T-helper 2 cell treated with Interferon-gamma antibody and Interleukin-4, amounts not matched to agents 5 μg/mL and 100 μg/mL, for 36 hours (primary cell): ENCODE data around the gene EDDM13.
A peak's percentile ranks its signal among the peaks of the same experiment; 100 is the strongest.

Experiments used
- DNase-seq: peaks from one replicate; pipeline ENCODE4 v3.0.0; 2021; ENCODE audit warnings: low spot score
- H3K27ac Mint-ChIP-seq: one replicate; pipeline ENCODE4 v1.8.0; 2021; ENCODE audit warnings: mild to moderate bottlenecking, mixed read lengths
- H3K27me3 Mint-ChIP-seq: one replicate; pipeline ENCODE4 v1.8.0; 2021; ENCODE audit warnings: low read depth, mixed read lengths
- H3K36me3 Mint-ChIP-seq: one replicate; pipeline ENCODE4 v1.8.0; 2021; ENCODE audit warnings: low read depth, mixed read lengths
- H3K4me1 Mint-ChIP-seq: one replicate; pipeline ENCODE4 v1.8.0; 2021; ENCODE audit warnings: low read depth, mixed read lengths
- H3K4me3 Mint-ChIP-seq: one replicate; pipeline ENCODE4 v1.8.0; 2022; ENCODE audit warnings: mild to moderate bottlenecking, moderate library complexity, mixed read lengths
- H3K9me3 Mint-ChIP-seq: one replicate; pipeline ENCODE4 v1.8.0; 2021; ENCODE audit warnings: mixed read lengths

The EDDM13 gene

DNA sequence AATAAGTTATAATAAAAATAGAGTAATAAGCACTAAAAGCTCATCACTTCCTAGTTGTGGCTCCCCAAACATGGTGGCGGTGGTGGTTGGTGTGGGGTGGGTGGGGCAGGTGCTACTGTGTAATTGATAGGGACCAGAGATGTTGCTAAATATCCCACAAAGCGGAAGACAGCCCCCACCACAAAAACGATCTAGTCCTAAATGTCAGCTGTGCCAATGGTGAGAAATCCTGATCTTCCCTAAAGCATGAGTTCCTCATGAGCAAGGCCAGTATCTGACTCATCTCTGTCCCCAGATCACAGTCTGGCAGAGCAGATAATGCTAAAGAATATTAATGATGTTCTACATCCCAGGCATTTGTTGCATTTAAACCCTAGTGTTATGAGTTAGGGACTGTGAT is 1.9 kb upstream of the EDDM13 start:
- Mint-ChIP-seq H3K27me3 (no peaks in the 10 kb centered on the region), H3K4me1 (no peaks in the 10 kb centered on the region), H3K4me3 (no peak overlapping the region), H3K27ac (no peak overlapping the region), H3K36me3 (no peaks in the 10 kb centered on the region), H3K9me3 (no peaks in the 10 kb centered on the region)
- DNase-seq = no peak

DNA sequence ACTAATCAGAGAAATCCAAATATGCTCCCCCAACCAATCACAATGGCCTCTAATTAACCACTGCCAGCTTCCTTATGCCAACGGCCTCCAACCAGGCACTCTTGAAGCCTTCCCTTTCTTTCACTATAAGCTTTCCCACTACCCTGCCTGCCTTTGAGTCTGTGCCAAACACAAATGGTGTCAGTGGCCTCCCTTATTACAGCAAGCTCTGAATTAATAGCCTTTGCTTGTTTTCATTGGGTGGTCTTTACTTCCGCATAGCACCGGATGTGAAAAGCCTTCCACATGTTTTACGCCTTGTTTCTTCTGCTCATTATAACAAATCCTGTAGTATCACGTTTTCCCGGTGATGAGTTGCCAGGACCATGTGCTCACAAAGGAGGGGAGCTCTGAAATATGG is 1.4 kb upstream of the EDDM13 start:
- Mint-ChIP-seq H3K9me3 (no peaks in the 10 kb centered on the region), H3K27me3 (no peaks in the 10 kb centered on the region), H3K27ac (no peak overlapping the region), H3K4me1 (no peaks in the 10 kb centered on the region), H3K4me3 (no peak overlapping the region), H3K36me3 (no peaks in the 10 kb centered on the region)
- no peak for DNase-seq

DNA sequence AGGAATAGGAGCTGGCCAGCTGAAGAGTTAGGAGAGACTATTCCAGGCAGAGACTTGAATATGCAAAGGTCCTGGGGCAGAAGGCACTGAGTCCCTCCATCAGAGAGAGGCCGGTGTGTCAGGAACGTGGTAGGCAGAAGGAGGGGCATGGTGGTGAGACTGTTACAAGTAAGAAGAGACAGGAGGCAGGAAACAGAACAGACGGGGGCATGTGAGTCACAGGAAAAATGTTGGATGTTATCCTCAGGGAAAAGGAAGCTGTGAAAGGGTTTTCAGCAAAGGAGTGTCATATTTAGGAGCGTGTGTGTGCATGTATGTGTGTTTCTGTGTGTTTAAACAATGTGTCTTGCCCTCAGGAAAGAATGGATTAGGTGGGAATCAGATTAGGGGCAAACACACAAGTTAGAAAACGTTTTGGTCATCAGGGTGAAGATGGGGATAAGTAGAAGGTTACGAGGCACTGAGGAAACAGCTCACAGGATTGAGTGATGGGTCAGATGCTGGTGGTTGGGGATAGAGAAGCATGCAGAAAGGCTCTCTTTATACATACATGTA is 1.1 kb downstream of the EDDM13 start:
- Mint-ChIP-seq H3K9me3 (no peaks in the 10 kb centered on the region), H3K4me1 (no peaks in the 10 kb centered on the region), H3K4me3 (no peak overlapping the region), H3K27me3 (no peaks in the 10 kb centered on the region), H3K27ac (no peak overlapping the region), H3K36me3 (no peaks in the 10 kb centered on the region)
- no peak for DNase-seq

DNA sequence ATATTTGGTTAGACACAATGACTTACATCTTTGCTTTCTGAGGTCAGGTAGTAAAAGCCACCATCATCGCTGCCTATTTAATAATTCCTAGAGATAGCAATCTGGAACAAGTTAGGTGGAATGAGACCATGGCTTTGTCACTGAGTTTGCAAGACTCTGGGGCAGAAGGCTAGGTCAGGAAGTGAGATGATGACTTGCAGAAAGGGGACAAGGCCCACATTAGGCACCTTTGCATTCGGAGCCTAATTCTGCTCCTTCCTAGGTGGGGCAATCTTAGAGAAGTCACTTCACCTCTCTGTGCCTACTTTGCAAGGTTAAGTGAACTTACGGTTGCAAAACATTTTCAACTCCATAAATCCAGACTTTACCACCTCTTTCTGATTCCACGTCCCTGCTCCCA is 10.3 kb downstream of the EDDM13 start:
- Mint-ChIP-seq H3K36me3 (no peaks in the 10 kb centered on the region), H3K4me1 (no peaks in the 10 kb centered on the region), H3K27ac (no peak overlapping the region), H3K9me3 (no peaks in the 10 kb centered on the region), H3K27me3 (no peaks in the 10 kb centered on the region), H3K4me3 (no peak overlapping the region)
- DNase-seq = no peak

DNA sequence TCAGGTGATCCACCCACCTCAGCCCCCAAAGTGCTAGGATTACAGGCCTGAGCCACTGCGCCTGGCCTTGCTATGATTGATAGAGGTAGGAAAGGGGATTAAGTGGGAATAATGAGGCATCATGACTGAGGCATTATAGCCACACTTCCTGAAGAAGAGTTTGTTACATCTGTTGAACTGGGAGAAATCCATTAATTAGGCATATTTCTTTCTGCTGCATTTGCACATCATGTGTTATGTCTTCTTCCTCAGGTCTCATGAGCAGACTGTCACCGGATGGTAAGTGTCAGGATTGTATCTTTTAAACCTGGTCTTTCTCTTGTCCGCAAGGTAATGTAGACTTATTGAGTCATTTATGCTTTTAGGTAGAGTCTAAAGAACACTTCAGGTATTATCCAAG is 12.2 kb downstream of the EDDM13 start:
- H3K9me3 Mint-ChIP-seq = no peaks in the 10 kb centered on the region
- H3K27ac Mint-ChIP-seq = no peak overlapping the region
- H3K4me3 Mint-ChIP-seq = no peak overlapping the region
- no peaks in the 10 kb centered on the region for H3K27me3 Mint-ChIP-seq
- DNase-seq = no peak
- no peaks in the 10 kb centered on the region for H3K36me3 Mint-ChIP-seq
- H3K4me1 Mint-ChIP-seq = no peaks in the 10 kb centered on the region

DNA sequence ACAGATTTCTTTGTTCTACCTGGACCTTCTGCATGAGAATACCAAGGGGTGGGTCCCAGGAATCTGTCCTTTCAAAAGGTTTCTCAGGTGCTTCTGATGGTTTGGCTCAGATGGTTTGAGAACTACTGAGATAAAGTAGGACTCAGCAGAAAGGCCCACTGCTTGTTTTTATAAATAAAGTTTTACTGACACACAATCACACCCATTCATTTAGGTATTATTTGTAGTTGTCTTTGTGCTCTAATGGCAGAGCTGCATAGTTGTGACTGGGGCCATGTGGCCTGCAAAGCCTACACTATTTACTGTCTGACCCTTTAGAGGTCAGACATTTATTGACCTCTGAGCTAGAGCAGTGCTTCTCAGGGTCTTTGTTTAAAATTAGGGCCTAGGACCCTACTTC is 17.6 kb downstream of the EDDM13 start:
- Mint-ChIP-seq H3K4me3 (no peak overlapping the region), H3K27me3 (no peaks in the 10 kb centered on the region), H3K4me1 (no peaks in the 10 kb centered on the region), H3K27ac (no peak overlapping the region), H3K9me3 (peaks cover 4% of the 10 kb centered on the region), H3K36me3 (peaks cover 7% of the 10 kb centered on the region)
- DNase-seq = no peak

DNA sequence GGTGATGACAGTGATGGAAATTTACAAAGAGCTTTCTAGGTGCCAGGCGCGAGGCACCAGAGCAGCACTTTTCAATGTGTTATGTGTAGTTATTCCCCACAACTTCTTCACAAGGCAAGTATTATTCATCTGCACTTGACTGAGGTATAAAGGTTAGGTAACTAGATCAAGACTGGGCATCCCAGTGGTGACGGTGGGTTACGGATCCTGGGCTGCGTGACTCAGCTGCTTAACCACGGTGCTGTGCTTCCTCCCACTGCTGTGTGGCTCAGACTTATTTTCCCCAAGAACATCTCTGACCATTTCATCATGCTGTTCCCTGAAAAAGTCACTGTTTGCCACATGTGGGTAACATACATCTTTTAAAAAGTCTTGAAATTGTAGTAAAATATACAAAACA is 19.3 kb downstream of the EDDM13 start:
- no peaks in the 10 kb centered on the region for H3K27me3 Mint-ChIP-seq
- no peaks in the 10 kb centered on the region for H3K4me1 Mint-ChIP-seq
- peaks cover 7% of the 10 kb centered on the region for H3K36me3 Mint-ChIP-seq
- no peak for DNase-seq
- peaks cover 4% of the 10 kb centered on the region for H3K9me3 Mint-ChIP-seq
- H3K4me3 Mint-ChIP-seq = no peak overlapping the region
- H3K27ac Mint-ChIP-seq = no peak overlapping the region

DNA sequence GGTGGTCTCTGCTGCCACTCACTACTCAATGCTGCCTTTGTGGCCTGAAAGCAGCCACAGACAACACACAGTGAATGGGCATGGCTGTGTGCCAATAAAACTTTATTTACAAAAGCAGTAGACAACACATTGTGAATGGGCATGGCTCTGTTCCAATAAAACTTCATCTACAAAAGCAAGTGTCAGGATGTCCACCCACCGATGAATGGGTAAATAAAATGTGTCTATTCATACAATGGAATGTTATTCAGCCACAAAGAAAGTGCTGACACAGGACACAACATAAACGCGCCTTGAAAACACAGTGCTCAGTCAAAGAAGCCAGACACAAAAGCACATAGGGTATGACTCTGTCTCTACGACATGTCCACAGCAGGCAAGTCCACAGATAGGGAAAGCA is 22.0 kb downstream of the EDDM13 start:
- H3K27me3 Mint-ChIP-seq = no peaks in the 10 kb centered on the region
- peaks cover 7% of the 10 kb centered on the region for H3K36me3 Mint-ChIP-seq

DNA sequence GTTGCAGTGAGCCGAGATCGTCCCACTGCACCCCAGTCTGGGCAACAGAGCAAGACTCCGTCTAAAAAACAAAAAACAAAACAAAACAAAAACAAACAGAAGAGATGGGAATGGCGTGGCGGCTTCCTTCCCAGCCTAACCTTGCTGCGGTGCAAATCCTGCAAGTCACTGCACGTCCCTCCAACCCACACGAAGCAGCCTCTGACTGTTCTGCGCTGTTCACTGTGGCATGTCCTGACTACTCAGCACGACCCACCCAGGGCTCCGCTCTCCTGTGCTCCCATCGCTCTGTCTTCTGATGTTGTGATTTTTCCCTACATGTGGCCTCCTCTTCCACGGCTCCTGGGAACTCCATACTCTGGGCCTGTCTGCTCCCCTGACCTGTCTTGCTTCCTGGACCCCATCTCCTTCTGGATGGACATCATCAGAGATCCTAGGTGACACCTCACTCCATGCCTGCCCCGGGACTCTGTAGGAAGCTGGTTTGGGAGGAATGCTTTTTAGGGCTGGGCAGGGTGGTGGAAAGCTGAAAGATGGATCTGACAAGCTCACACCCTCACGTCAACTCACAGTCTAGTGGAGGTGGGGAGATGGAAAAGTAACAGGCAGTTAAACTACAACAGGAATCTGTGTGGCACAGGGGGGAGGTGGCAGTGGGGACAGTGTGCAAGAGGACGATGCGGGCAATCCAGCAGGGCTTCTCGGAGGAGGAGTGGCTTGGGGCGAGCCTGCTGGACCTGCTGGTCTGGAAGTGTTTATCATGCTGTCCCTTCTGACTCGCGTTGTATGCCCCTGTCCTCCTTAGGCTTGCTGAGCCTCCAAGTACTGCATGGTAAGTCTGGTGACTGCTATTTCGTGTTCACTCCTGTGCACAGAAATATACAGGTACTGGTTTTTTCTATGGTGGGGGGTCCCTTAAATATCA is 23.2 kb downstream of the EDDM13 start:
- Mint-ChIP-seq H3K27ac (no peak overlapping the region), H3K4me3 (no peak overlapping the region), H3K9me3 (peaks cover 4% of the 10 kb centered on the region), H3K27me3 (no peaks in the 10 kb centered on the region), H3K36me3 (peaks cover 7% of the 10 kb centered on the region), H3K4me1 (peaks cover 1% of the 10 kb centered on the region)
- DNase-seq = no peak

More for the DNA sequence above, 22.0 kb downstream of the EDDM13 start:
- Mint-ChIP-seq H3K4me1 (no peaks in the 10 kb centered on the region), H3K27ac (no peak overlapping the region), H3K4me3 (no peak overlapping the region), H3K9me3 (peaks cover 4% of the 10 kb centered on the region)
- DNase-seq = no peak

DNA sequence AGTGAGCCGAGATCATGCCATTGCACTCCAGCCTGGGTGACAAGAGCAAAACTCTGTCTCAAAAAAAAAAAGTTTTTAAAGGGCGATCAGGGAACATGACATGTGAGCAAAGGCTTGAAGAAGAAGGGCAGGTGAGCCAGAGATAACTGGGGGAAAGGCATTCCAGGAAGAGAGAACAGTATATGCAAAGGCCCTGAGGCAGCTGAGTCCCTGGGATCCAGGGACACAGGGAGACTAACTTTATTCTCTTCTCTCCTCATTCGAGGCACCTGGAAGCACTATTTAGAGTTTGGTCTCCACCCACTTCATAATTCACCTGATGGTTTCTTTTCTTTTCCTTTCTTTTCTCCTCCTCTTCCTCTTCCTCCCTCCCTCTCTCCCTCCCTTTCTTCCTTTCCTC is 24.5 kb downstream of the EDDM13 start:
- Mint-ChIP-seq H3K9me3 (peaks cover 4% of the 10 kb centered on the region), H3K27ac (no peak overlapping the region), H3K4me1 (peaks cover 8% of the 10 kb centered on the region), H3K27me3 (no peaks in the 10 kb centered on the region), H3K4me3 (no peak overlapping the region), H3K36me3 (peaks cover 8% of the 10 kb centered on the region)
- DNase-seq = no peak

DNA sequence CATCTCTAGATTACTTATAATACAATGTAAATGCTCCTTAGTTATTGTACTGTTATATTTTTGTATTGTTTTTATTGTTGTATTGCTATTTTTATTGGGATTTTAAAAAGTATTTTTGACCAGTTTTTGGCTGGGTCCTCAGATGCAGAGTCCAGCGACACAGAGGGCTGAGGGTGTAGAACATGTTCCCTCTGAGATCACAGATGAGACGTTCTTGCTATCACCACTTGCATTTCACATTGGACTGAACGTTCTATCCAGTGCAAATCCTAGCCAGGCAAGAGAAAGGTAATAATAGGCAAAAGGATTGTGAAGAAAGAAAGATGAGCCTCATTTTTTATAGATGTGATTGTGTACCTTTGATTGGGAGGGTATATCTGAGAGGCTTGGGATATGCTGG is 27.1 kb downstream of the EDDM13 start:
- H3K27ac Mint-ChIP-seq = no peak overlapping the region
- no peaks in the 10 kb centered on the region for H3K9me3 Mint-ChIP-seq

DNA sequence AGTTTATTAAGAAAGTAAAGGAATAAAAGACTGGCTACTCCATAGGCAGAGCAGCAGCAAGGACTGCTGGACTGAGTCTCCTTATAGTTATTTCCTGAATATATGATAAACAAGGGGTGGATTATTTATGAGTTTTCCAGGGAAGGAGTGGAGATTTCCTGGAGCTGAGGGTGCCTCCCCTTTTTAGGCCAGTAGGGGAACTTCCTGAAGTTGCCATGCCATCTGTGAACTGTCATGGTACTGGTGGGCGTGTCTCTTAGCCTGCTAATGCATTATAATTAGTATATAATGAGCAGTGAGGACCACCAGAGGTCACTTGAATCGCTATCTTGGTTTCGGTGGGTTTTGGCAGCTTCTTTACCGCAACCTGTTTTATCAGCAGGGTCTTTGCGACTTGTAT is 28.6 kb downstream of the EDDM13 start:
- Mint-ChIP-seq H3K27me3 (no peaks in the 10 kb centered on the region), H3K4me3 (no peak overlapping the region), H3K4me1 (peaks cover 10% of the 10 kb centered on the region), H3K9me3 (no peaks in the 10 kb centered on the region), H3K36me3 (peaks cover 7% of the 10 kb centered on the region), H3K27ac (no peak overlapping the region)
- no peak for DNase-seq

More for the DNA sequence above, 27.1 kb downstream of the EDDM13 start:
- no peak overlapping the region for H3K4me3 Mint-ChIP-seq
- H3K36me3 Mint-ChIP-seq = peaks cover 7% of the 10 kb centered on the region
- no peaks in the 10 kb centered on the region for H3K27me3 Mint-ChIP-seq
- H3K4me1 Mint-ChIP-seq = peaks cover 10% of the 10 kb centered on the region
- DNase-seq = no peak

DNA sequence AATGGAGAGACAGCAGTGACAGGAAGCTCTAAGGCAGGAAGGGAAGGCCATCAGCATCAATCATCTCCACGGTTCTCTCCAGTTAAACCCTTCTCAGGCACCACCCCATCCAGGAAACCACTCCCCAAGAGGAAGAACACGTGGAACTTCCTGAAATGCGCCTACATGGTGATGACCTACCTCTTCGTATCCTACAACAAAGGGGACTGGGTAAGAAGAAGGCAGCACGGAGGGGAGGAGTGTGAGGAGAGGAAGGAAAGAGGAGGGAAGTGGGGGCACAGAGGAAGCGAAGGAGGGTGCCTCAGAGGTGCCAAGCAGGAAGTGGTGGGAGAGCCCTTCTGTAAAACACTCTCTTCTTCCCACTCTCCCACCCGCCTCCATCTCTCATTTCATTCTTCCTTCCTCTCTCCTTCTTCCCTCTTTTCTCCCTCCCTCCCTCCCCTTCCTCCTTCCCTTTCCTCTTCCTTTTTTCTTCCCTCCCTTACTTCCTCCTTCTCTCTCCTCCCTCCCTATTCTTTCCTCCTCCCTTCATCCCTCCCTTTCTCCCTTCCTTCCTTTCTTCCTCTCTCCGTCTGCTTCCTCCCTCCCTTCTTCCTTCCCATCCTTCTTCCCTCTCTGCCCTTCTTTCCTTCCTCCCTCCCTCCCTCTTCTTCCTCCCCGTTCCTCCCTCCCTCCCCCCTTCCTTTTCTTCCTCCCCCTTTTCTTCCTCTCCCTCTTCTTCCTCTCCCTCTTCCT is 29.5 kb downstream of the EDDM13 start:
- Mint-ChIP-seq H3K36me3 (peaks cover 7% of the 10 kb centered on the region), H3K4me3 (peak overlapping the region; percentile 62), H3K27me3 (no peaks in the 10 kb centered on the region), H3K4me1 (peaks cover 10% of the 10 kb centered on the region), H3K27ac (peak overlapping the region; percentile 62), H3K9me3 (no peaks in the 10 kb centered on the region)
- DNase-seq = no peak

DNA sequence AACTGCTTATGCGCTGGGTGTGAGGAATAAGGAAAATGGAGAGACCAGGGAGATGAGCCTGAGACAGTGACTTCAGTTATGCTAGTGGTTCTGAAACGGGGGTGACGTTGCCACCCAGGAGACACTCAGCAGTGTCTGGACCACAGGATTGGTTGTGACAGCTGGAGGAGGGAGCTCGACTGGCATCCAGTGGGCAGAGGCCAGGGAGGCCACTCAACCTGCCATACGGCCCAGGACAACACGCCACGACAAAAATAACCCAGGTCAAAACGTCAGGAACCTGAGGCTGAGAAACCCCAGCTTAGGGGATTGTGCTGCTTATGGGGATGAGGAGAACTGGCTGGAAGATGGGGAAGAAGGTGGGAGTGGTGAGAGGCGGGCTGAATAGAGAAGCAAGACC is 31.7 kb downstream of the EDDM13 start:
- Mint-ChIP-seq H3K4me3 (no peak overlapping the region), H3K27me3 (no peaks in the 10 kb centered on the region), H3K4me1 (peaks cover 10% of the 10 kb centered on the region), H3K27ac (no peak overlapping the region), H3K9me3 (no peaks in the 10 kb centered on the region), H3K36me3 (peaks cover 10% of the 10 kb centered on the region)
- DNase-seq = no peak
